Measurements from ENCODE around the gene UQCR10. TPM values are rescaled to one million over a fixed set of nuclear protein-coding genes. Genes with fewer than 3 reads are reported as not detected.

The UQCR10 gene
- total RNA-seq, result 10 to 100 TPM; 24.2 to 61.2 (median 49.1) TPM
- 10 to 100 TPM; 78.2 to 93.1 TPM for polyA plus RNA-seq
- long read RNA-seq, donor 1, transcript UQCR10-201 (2 exons, 916 nt), result major isoform, 36 of 39 reads
- long read RNA-seq, donor 1, partial matches to known transcripts, result 1 of 39 reads
- long read RNA-seq, donor 1, other reads (novel, unspliced or antisense), result 0 of 39 reads
- long read RNA-seq, donor 2, transcript UQCR10-202 (2 exons, 584 nt), result minor isoform, 18 of 194 reads
- long read RNA-seq, donor 2, transcript UQCR10-201 (2 exons, 916 nt), result major isoform, 171 of 194 reads
- long read RNA-seq, donor 2, partial matches to known transcripts, result 0 of 194 reads
- long read RNA-seq, donor 2, other reads (novel, unspliced or antisense), result 5 of 194 reads
- long read RNA-seq, donor 3, transcript UQCR10-201 (2 exons, 916 nt), result major isoform, 112 of 130 reads
- long read RNA-seq, donor 3, transcript UQCR10-202 (2 exons, 584 nt), result minor isoform, 13 of 130 reads
- long read RNA-seq, donor 3, partial matches to known transcripts, result 5 of 130 reads
- long read RNA-seq, donor 3, other reads (novel, unspliced or antisense), result 0 of 130 reads

DNA sequence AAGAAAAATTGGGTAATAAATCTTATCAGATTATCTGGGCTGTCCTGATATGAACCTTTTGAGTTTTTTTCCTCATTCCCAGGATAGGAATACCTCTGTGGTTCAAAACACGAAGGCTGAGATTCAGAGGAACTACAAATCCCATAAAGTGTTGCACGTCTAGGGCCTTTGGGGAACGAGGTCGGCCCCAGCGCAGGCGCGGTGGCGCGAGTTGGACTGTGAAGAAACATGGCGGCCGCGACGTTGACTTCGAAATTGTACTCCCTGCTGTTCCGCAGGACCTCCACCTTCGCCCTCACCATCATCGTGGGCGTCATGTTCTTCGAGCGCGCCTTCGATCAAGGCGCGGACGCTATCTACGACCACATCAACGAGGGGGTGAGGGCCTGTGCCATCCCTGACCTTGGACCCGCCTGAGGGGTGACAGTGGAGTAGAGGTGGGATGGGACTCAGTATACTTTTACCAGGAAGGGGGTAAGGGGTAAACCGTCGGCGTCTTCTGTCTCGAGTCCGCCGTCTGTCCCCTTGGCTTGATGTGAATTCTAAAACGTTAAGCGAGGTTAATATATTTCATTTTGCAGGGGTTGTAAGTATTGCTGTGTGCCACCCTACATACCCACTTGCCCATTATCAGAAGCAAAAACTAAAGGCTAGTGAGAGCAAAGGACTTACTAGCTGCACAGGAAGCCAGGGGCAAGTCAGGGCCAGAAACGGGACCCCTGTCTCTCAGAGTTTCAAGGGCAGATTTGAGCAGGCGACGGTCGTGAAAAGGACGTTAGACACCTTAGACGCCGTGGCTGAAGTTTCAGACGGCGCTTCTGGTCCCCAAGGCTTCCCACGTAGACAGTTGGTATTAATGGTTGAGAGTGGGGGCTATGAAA is at the start of gene UQCR10:
Gene UQCR10 (plus strand): TSS at position 199 of the 881 bp plus-strand sequence. CDS start 30 bp downstream, at position 229.
- H3K4me3 ChIP-seq, result peak within 1 kb of the TSS; percentile 97
- DNase-seq, result peak; percentile 90 to 94 (median 91)
- no peaks in the 10 kb centered on the region for H3K9me3 ChIP-seq
- TF ChIP-seq EP300 (IDR thresholded peaks at IDR 0.05) (no peak), CTCF (IDR thresholded peaks at IDR 0.05) (peak in 1 of 3 donors; percentile 33), POLR2A (IDR thresholded peaks at IDR 0.05) (peak; percentile 74)
- 0 to 1% (median 1%) methylated on average over 46 of the region's 46 CpGs for WGBS, 3 donors
- intact Hi-C loops (cut with DNase I), result loop anchor here in 1 of 4 donors (10.0 kb wide), 1 partner anchor 237 kb away; no protein-coding TSS in a partner anchor
- H3K36me3 ChIP-seq, result no peaks in the 10 kb centered on the region
- peak within 1 kb of the TSS; percentile 31 to 76 for H3K27ac ChIP-seq
- no peaks in the 10 kb centered on the region for H3K27me3 ChIP-seq
- peaks cover 10% of the 10 kb centered on the region for H3K4me1 ChIP-seq (ENCODE audit: insufficient read depth)

DNA sequence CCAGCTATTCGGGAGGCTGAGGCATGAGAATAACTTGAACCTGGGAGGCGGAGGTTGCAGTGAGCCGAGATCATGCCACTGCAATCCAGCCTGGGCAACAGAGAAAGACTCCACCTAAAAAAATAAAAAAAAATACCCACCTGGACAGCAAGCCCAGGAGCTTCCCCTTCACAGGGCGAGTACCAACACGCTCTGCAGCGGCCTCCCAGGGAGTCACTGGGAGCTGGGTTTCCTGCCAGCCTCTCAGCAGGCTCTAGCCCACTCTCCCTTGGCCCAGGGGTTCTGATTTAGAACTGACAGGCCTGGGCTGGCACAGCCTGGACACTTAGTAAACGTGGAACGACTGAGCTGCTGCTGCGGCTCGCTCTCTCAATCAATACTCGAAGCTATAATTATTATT is 49.4 kb upstream of the UQCR10 start:
- no peak for TF ChIP-seq CTCF (IDR thresholded peaks at IDR 0.05)
- TF ChIP-seq POLR2A (IDR thresholded peaks at IDR 0.05), result no peak
- TF ChIP-seq EP300 (IDR thresholded peaks at IDR 0.05), result no peak
- Histone ChIP-seq H3K4me1 (ENCODE audit: insufficient read depth) (no peaks in the 10 kb centered on the region), H3K9me3 (no peaks in the 10 kb centered on the region), H3K36me3 (no peaks in the 10 kb centered on the region), H3K4me3 (no peak overlapping the region), H3K27me3 (no peaks in the 10 kb centered on the region), H3K27ac (no peak overlapping the region)
- no peak for DNase-seq
- intact Hi-C loops (cut with DNase I), result no loop called here
- 89 to 90% (median 90%) methylated on average over 11 of the region's 11 CpGs for WGBS, 3 donors

DNA sequence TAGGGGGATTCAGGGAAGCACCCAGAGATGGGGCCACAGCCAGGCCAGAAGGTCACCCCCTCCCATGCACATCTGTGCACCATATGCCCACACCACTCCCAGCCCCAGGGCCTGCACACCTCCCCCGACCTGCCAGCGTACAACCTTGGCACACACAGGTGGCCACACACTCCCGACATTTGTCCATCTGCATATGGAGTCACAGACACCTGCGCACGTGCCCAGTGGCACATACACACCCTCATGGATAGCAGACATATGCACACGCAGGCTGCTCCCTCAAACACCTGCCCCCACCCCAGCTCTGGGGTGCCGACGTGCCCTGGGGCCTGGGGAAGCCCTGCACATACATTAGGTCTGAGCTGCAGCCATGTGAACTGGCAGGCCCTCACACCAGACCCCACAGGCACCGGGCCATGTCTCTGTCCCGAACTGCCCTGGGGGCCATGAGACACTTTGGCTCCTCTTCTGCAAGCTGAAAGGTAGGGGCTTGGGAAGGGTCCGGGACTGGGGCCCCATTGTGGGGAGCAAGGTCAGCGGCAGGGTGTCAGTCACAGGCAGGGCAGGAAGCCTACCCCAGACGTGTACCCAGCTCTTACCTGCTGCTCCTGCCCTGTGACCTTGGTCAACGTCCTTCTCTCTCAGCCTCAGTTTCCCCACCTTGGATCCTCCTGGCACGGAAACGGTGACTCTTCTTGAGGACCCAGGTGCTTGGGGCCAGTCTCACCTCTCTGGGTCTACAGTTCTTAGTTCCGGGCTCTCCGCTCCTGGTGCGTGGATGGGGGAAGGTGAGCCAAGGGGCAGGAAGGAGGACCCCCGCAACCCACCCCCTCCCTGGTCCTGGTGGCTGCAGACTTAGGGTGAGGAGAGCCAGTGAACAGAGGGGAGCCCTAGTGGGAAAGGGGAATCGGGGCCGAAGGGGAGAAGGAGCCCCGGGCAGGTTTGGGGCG is 47.9 kb upstream of the UQCR10 start:
- Histone ChIP-seq H3K27me3 (no peaks in the 10 kb centered on the region), H3K9me3 (no peaks in the 10 kb centered on the region), H3K4me3 (no peak overlapping the region), H3K4me1 (ENCODE audit: insufficient read depth) (no peaks in the 10 kb centered on the region), H3K36me3 (no peaks in the 10 kb centered on the region), H3K27ac (no peak overlapping the region)
- no peak for TF ChIP-seq EP300 (IDR thresholded peaks at IDR 0.05)
- TF ChIP-seq CTCF (IDR thresholded peaks at IDR 0.05), result no peak
- no peak for TF ChIP-seq POLR2A (IDR thresholded peaks at IDR 0.05)
- no peak for DNase-seq
- intact Hi-C loops (cut with DNase I), result no loop called here
- 38 to 54% (median 45%) methylated on average over 20 to 24 of the region's 24 CpGs for WGBS, 3 donors
